Measurements from ENCODE around the gene FANCC.

- TF ChIP-seq EZH2 (IDR thresholded peaks at IDR 0.05; ENCODE audit: insufficient read depth, poor library complexity, severe bottlenecking), result no peak
- no peak for TF ChIP-seq EZH2phosphoT487 (IDR thresholded peaks at IDR 0.05; ENCODE audit: insufficient read depth, low read depth)
These were observed 213.5 kb downstream of the FANCC start for GRCh38 chr9:95103871-95104580.
